Measurements from ENCODE around the gene ULK2. TPM values are rescaled to one million over a fixed set of nuclear protein-coding genes. Genes with fewer than 3 reads are reported as not detected.

Gene ULK2
- total RNA-seq, 4 donors from 2014 or later: 7.4 to 20.4 (median 14.2) TPM

DNA sequence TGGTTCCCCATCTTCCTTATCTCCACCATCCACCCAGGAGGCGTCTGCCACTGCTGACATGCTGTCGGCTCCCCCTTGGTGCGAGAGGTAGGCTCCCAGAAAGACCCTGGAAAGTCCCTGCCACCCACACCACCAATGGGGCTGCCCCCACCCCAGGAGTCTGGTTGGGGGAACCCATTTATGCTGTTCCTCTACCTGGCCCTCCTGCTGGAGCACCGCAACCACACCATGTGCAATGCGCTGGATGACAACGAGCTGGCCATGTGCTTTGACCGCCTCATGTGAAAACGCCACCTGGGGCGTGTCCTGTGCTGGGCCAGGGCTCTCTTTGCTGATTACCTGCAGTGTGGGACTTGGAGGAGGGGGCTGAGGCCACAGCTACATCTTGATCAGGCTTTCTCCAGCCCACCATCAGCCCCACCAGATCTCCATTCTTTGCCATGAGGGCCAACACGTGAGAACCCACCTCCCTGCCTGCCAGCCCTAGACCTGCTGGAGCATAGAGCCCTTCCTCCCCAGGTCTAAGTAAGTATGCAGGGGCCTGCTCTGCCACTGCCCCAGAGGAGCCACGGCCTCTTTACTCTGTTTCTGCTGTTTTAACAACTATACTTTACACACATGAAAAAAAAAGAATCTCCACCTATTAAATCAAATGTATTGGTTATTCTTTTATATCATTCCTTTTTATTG, 111.8 kb downstream of the ULK2 start:
- DNase-seq (no peak), ATAC-seq (no peak)
- H3K36me3 ChIP-seq: no peaks in the 10 kb centered on the region
- no peaks in the 10 kb centered on the region for H3K27me3 ChIP-seq
- no peak for TF ChIP-seq POLR2A (IDR thresholded peaks at IDR 0.05)
- TF ChIP-seq, protein P1, sequence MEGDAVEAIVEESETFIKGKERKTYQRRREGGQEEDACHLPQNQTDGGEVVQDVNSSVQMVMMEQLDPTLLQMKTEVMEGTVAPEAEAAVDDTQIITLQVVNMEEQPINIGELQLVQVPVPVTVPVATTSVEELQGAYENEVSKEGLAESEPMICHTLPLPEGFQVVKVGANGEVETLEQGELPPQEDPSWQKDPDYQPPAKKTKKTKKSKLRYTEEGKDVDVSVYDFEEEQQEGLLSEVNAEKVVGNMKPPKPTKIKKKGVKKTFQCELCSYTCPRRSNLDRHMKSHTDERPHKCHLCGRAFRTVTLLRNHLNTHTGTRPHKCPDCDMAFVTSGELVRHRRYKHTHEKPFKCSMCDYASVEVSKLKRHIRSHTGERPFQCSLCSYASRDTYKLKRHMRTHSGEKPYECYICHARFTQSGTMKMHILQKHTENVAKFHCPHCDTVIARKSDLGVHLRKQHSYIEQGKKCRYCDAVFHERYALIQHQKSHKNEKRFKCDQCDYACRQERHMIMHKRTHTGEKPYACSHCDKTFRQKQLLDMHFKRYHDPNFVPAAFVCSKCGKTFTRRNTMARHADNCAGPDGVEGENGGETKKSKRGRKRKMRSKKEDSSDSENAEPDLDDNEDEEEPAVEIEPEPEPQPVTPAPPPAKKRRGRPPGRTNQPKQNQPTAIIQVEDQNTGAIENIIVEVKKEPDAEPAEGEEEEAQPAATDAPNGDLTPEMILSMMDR (IDR thresholded peaks at IDR 0.05 in 4 of 5, conservative IDR thresholded peaks at IDR 0.05 in 1 of 5): no peak
- no peak overlapping the region for H3K27ac ChIP-seq
- no peak overlapping the region for H3K4me3 ChIP-seq
- intact Hi-C loops (cut with DNase I; ENCODE audit: low total_unique reads): no loop called here
- peaks cover 17 to 29% of the 10 kb centered on the region in 2 donors for H3K4me1 ChIP-seq
- in situ Hi-C loops (cut with MboI; ENCODE audit: low sequenced_read_pairs in 4 of 4): loop anchor here in 3 of 4 donors (25.0 kb wide), 1 partner anchor 394 kb away; the partner anchor contains the start of gene B9D1 (in 3 of the 3)
- H3K9me3 ChIP-seq: no peaks in the 10 kb centered on the region

DNA sequence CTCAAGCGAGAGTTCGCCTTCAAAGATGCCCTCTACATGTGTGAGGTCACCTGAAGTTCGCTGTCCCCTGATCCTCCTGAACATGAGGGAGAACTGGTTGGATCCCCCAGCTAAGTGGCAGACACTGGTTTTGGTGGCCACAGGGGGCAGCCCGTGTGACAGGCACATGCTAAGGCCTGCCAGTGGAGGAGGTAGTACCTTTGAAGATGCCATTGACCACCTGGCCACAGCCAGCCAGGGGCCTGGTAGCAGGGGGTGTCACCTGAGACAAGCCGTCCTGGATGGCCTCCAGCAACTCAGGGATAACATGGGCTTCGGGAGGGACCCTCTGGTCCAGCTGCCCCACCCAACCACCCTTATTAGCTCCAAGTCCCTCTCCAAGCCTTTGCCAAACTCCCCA, 112.3 kb downstream of the ULK2 start:
- in situ Hi-C loops (cut with MboI; ENCODE audit: low sequenced_read_pairs in 4 of 4): loop anchor here in 3 of 4 donors (25.0 kb wide), 1 partner anchor 393 kb away; the partner anchor contains the start of gene B9D1 (in 3 of the 3)
- TF ChIP-seq, protein P1 (IDR thresholded peaks at IDR 0.05 in 4 of 5, conservative IDR thresholded peaks at IDR 0.05 in 1 of 5): no peak
- no peak for TF ChIP-seq POLR2A (IDR thresholded peaks at IDR 0.05)
- Histone ChIP-seq H3K27ac (no peak overlapping the region), H3K27me3 (no peaks in the 10 kb centered on the region), H3K4me1 (peaks cover 17 to 33% of the 10 kb centered on the region in 2 donors), H3K4me3 (no peak overlapping the region), H3K9me3 (no peaks in the 10 kb centered on the region), H3K36me3 (no peaks in the 10 kb centered on the region)
- intact Hi-C loops (cut with DNase I; ENCODE audit: low total_unique reads): no loop called here
- ATAC-seq (no peak), DNase-seq (no peak)

DNA sequence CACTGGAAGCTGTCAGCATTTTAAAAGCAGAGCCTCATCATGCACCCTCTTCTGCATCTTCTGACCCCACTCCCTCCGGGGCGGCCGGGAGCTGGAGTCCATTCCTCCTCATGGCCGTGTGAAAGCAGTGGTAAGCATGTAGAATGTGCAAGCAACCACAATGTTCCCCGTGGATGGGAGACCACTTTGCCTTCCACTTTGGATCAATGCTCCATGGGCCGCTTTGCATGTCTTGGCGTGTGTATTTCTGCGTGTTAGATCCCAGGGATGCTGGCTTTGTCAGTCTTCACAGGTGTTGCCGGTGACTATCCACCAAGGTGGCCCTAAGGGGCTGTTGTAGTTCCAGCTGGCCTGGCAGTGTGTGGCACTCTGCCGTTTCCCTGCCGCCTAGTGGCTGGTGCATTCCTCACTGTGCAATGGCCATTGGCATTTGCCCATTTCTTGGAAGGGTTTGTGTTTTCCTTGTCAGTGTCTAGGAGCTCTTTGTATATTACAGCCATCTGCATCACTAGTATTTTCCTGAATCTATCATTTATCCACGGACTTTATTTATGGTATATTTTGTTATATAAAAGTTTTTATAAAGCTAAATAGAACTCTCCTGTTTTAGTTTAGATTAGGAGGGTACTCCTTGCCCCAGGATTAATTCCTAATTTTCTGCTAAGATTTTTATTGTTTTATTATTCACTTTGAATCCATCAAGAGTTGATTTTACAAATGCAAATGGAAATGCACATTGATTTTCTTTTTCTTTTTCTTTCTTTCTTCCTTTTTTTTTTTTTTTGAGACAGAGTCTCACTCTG, 113.9 kb downstream of the ULK2 start:
- in situ Hi-C loops (cut with MboI; ENCODE audit: low sequenced_read_pairs in 4 of 4): loop anchor here in 3 of 4 donors (25.0 kb wide), 1 partner anchor 392 kb away; the partner anchor contains the start of gene B9D1 (in 3 of the 3)
- peak; percentile 62 to 81 for DNase-seq
- ATAC-seq: peak; percentile 83 to 84

DNA sequence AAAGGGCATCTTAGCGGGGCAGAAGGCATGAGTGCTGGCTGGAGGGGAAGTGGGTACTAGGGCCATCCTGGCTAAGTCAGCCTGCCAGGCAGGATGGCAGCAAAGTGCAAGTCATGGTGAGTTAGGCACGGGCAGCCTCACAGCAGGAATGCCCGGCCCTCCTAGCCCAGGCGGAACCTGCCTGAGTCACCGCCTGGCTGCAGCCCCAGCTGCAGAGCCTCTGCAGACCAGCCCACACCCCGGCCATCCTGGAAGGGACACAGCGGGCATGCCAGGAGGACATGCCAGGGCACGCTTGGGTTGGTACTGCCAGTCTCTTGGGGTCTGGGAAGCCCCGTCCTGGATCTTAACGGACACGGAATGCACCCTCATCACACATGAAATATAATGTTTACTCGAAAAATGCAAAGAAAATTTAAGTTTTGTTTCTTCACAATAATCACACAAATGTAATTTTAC, 114.7 kb downstream of the ULK2 start:
- H3K27ac ChIP-seq: peak overlapping the region; percentile 83 to 94 (median 92)
- TF ChIP-seq POLR2A (IDR thresholded peaks at IDR 0.05): peak; percentile 21 to 35
- TF ChIP-seq, protein P1 (IDR thresholded peaks at IDR 0.05 in 4 of 5, conservative IDR thresholded peaks at IDR 0.05 in 1 of 5): no peak
- no peaks in the 10 kb centered on the region for H3K36me3 ChIP-seq
- intact Hi-C loops (cut with DNase I; ENCODE audit: low total_unique reads): loop anchor here (1.0 to 5.0 kb wide), 6 partner anchors 29 to 391 kb away; partner anchors contain the start of genes ALDH3A2, B9D1 and SLC47A1
- peak; percentile 83 to 84 for ATAC-seq
- H3K4me3 ChIP-seq: peak overlapping the region in 1 of 4 donors; percentile 7
- H3K27me3 ChIP-seq: no peaks in the 10 kb centered on the region
- in situ Hi-C loops (cut with MboI; ENCODE audit: low sequenced_read_pairs in 4 of 4): loop anchor here in 3 of 4 donors (25.0 kb wide), 1 partner anchor 391 kb away; the partner anchor contains the start of gene B9D1 (in 3 of the 3)
- DNase-seq: peak; percentile 87 to 93
- H3K9me3 ChIP-seq: no peaks in the 10 kb centered on the region
- H3K4me1 ChIP-seq: peaks cover 17 to 33% of the 10 kb centered on the region in 2 donors

More for the DNA sequence above, 113.9 kb downstream of the ULK2 start:
- TF ChIP-seq POLR2A (IDR thresholded peaks at IDR 0.05): no peak
- TF ChIP-seq, protein P1 (IDR thresholded peaks at IDR 0.05 in 4 of 5, conservative IDR thresholded peaks at IDR 0.05 in 1 of 5): peak; percentile 62 to 76 (median 70)
- Histone ChIP-seq H3K4me3 (peak overlapping the region in 1 of 4 donors; percentile 7), H3K27me3 (no peaks in the 10 kb centered on the region), H3K4me1 (peaks cover 17 to 33% of the 10 kb centered on the region in 2 donors), H3K27ac (peak overlapping the region; percentile 83 to 94 (median 92)), H3K36me3 (no peaks in the 10 kb centered on the region), H3K9me3 (no peaks in the 10 kb centered on the region)
- intact Hi-C loops (cut with DNase I; ENCODE audit: low total_unique reads): loop anchor here (1.0 to 5.0 kb wide), 6 partner anchors 30 to 392 kb away; partner anchors contain the start of genes ALDH3A2, B9D1 and SLC47A1
